AML-193 (cell line): ENCODE results near the gene KIF26A.

Experiments
- DNase-seq, 2 experiments: peaks; one replicate each; lab custom pipeline; 2025; lab: John Stamatoyannopoulos, UW

The KIF26A gene

GRCh38 chr14:104130974-104131651 lies 7.3 kb upstream of the KIF26A start:
- DNase-seq = peak; percentile 33 to 45

GRCh38 chr14:104131968-104132732 lies 6.2 kb upstream of the KIF26A start:
- DNase-seq = no peak

- DNase-seq = no peak
Observed at GRCh38 chr14:104132981-104133380, 5.4 kb upstream of the KIF26A start.

GRCh38 chr14:104133496-104133895 lies 4.9 kb upstream of the KIF26A start:
- no peak for DNase-seq

- no peak for DNase-seq
Observed at GRCh38 chr14:104134061-104134965, 4.1 kb upstream of the KIF26A start.

- no peak for DNase-seq
Observed at GRCh38 chr14:104135121-104135903, 3.1 kb upstream of the KIF26A start.

- no peak for DNase-seq
Observed at GRCh38 chr14:104135904-104136471, 2.4 kb upstream of the KIF26A start.

- no peak for DNase-seq
Observed at GRCh38 chr14:104136472-104137296, 1.7 kb upstream of the KIF26A start.

- peak; percentile 4 to 9 for DNase-seq
Observed at GRCh38 chr14:104137297-104138097, 890 bp upstream of the KIF26A start.

GRCh38 chr14:104138718-104139459 lies 502 bp downstream of the KIF26A start:
- no peak for DNase-seq

- no peak for DNase-seq
Observed at GRCh38 chr14:104139460-104140212, 1.2 kb downstream of the KIF26A start.

GRCh38 chr14:104140213-104140462 lies 1.8 kb downstream of the KIF26A start:
- DNase-seq = no peak

GRCh38 chr14:104140463-104141331 lies 2.3 kb downstream of the KIF26A start:
- no peak for DNase-seq

- no peak for DNase-seq
Observed at GRCh38 chr14:104141621-104142091, 3.3 kb downstream of the KIF26A start.

GRCh38 chr14:104142136-104142945 lies 4.0 kb downstream of the KIF26A start:
- no peak for DNase-seq

GRCh38 chr14:104142946-104143470 lies 4.6 kb downstream of the KIF26A start:
- DNase-seq = no peak
